ENCODE measurements around the gene OR8B4. TPM values are rescaled to one million over a fixed set of nuclear protein-coding genes. Genes with fewer than 3 reads are reported as not detected.

OR8B4 gene
- total RNA-seq, 4 donors from 2014 or later, result not detected

DNA sequence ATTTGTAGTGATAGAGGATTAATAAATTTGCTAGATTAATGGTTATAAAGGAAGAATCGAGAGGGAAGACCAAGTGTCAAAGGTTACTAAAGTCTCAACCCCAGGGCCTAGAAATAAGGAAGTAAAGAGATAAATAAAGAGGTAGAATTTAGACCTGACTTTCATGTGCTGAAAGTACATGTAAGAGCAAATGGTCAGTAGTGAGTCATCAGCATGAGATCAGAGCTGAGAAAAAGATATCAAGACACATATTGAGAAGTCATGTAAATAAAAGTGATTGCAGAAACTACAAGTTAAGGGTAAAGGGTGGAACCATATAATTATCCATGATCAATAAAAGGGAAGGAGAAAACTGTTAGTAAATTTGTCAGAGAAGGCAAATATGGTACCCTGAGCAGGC lies 22.2 kb upstream of the OR8B4 start:
- no peak for DNase-seq
- Histone ChIP-seq H3K4me3 (replicated peaks in 1 of 3) (no peak overlapping the region), H3K27ac (no peak overlapping the region), H3K9me3 (no peaks in the 10 kb centered on the region), H3K27me3 (no peaks in the 10 kb centered on the region), H3K36me3 (no peaks in the 10 kb centered on the region), H3K4me1 (no peaks in the 10 kb centered on the region)
- WGBS, 2 donors, result 88 to 89% methylated on average over 1 of the region's 1 CpG
- TF ChIP-seq, protein P1, sequence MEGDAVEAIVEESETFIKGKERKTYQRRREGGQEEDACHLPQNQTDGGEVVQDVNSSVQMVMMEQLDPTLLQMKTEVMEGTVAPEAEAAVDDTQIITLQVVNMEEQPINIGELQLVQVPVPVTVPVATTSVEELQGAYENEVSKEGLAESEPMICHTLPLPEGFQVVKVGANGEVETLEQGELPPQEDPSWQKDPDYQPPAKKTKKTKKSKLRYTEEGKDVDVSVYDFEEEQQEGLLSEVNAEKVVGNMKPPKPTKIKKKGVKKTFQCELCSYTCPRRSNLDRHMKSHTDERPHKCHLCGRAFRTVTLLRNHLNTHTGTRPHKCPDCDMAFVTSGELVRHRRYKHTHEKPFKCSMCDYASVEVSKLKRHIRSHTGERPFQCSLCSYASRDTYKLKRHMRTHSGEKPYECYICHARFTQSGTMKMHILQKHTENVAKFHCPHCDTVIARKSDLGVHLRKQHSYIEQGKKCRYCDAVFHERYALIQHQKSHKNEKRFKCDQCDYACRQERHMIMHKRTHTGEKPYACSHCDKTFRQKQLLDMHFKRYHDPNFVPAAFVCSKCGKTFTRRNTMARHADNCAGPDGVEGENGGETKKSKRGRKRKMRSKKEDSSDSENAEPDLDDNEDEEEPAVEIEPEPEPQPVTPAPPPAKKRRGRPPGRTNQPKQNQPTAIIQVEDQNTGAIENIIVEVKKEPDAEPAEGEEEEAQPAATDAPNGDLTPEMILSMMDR (IDR thresholded peaks at IDR 0.05), result no peak
- TF ChIP-seq POLR2A (IDR thresholded peaks at IDR 0.05), result no peak
- intact Hi-C loops (cut with DNase I), result no loop called here

DNA sequence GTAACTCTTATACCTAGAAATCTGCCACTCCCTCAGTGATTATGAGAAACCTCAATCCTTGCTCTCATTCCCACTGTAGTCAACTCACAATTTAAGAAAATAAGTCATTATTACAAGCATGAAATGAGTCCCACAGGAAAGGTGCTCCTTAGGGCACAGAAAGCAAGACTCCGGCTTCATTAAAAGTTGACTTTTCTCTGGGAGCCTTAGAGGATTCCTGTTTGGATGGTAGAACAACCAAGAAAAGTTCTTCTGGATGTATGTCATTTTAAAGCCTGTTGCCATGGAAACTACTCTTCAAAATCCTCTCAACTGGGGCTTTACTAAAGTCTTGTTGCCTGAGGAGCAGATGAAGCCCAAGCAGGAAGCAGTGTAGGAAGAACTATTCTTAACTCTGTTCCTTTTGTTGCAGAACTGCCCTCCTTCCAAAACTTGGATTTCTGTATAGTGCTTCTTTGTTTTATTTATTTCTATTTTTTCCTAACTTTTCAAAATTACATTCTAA lies 21.0 kb upstream of the OR8B4 start, which contains the start of gene OR8B8:
Gene OR8B8 (minus strand): TSS at position 51 of the 505 bp plus-strand sequence. CDS start 4,611 bp downstream, outside the sequence.
- TF ChIP-seq, protein P1 (IDR thresholded peaks at IDR 0.05), result no peak
- TF ChIP-seq POLR2A (IDR thresholded peaks at IDR 0.05), result no peak
- no peak within 1 kb of the TSS for H3K4me3 ChIP-seq (replicated peaks in 1 of 3)
- no peaks in the 10 kb centered on the region for H3K4me1 ChIP-seq
- no peaks in the 10 kb centered on the region for H3K27me3 ChIP-seq
- no peaks in the 10 kb centered on the region for H3K36me3 ChIP-seq
- H3K27ac ChIP-seq, result no peak within 1 kb of the TSS
- H3K9me3 ChIP-seq, result no peaks in the 10 kb centered on the region
- intact Hi-C loops (cut with DNase I), result no loop called here
- 52 to 53% methylated on average over 1 of the region's 1 CpG for WGBS, 2 donors
- DNase-seq, result no peak

DNA sequence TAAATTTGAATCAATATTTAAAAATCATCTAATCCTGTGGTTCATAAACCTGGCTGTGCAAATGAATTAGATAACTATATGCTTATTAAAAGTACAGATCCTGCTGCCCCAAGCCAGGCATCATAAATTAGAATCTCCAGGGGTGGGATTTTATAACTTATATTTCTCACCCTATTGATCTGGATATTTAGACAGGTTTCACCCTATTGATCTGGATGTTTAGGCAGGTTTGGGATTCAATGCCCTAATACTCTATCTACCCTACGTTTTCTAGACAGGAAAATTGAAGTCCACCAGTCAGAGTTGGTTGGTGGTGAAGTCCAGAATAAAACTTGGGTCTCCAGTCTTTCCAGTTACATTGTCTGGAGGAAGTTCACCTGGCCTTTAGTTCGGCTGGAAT lies 18.2 kb upstream of the OR8B4 start:
- 82 to 83% methylated on average over 2 of the region's 2 CpGs for WGBS, 2 donors
- Histone ChIP-seq H3K9me3 (no peaks in the 10 kb centered on the region), H3K36me3 (no peaks in the 10 kb centered on the region), H3K4me3 (replicated peaks in 1 of 3) (no peak overlapping the region), H3K4me1 (no peaks in the 10 kb centered on the region), H3K27ac (no peak overlapping the region), H3K27me3 (no peaks in the 10 kb centered on the region)
- TF ChIP-seq, protein P1 (IDR thresholded peaks at IDR 0.05), result no peak
- TF ChIP-seq POLR2A (IDR thresholded peaks at IDR 0.05), result no peak
- no peak for DNase-seq
- intact Hi-C loops (cut with DNase I), result no loop called here

DNA sequence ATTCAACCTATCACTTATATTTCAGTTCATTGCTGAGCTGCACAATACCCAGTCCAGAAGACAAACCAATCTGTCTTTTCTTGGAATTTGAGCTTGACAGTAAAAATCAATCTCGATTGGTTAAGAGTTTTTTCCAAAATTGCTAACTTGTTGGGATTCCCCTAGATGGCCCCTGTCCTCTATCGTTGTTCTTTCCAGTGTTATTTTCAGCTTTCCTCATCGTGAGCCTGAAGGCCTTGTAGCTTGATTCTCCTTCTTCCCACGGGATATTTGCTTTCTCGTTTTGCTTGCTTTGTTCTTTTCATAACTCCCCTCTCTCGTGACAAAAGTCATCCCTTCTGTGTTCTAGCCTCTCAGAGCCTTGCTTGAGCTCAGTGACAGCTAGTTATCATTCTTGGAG lies 17.8 kb upstream of the OR8B4 start:
- no peak for DNase-seq
- WGBS, 2 donors, result 49 to 58% methylated on average over 6 of the region's 6 CpGs
- H3K4me3 ChIP-seq (replicated peaks in 1 of 3), result no peak overlapping the region
- H3K27me3 ChIP-seq, result no peaks in the 10 kb centered on the region
- intact Hi-C loops (cut with DNase I), result no loop called here
- no peaks in the 10 kb centered on the region for H3K4me1 ChIP-seq
- H3K36me3 ChIP-seq, result no peaks in the 10 kb centered on the region
- TF ChIP-seq, protein P1 (IDR thresholded peaks at IDR 0.05), result no peak
- TF ChIP-seq POLR2A (IDR thresholded peaks at IDR 0.05), result no peak
- no peak overlapping the region for H3K27ac ChIP-seq
- no peaks in the 10 kb centered on the region for H3K9me3 ChIP-seq

DNA sequence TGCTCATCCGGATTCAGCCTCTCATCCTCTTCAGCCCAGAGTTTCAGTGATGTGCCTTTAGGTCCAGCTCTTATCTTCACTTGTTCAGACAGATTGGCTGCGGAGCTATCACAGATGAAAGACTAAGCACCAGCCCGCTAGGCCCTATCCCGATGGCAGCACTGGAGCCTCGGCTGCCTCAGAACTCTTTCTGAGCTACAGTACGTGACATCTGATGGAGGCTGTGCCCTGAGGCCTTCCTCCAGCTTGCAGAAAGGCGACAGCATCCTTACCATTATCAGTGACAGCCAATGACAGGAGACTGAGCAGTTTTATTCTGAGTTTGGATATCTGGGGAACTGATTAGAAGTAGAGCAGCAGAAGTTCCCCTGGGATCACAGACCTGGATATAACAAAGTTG lies 16.8 kb upstream of the OR8B4 start:
- intact Hi-C loops (cut with DNase I), result no loop called here
- WGBS, 2 donors, result 86 to 94% methylated on average over 7 of the region's 7 CpGs

More for the DNA sequence above, 16.8 kb upstream of the OR8B4 start:
- no peaks in the 10 kb centered on the region for H3K4me1 ChIP-seq
- no peaks in the 10 kb centered on the region for H3K36me3 ChIP-seq
- H3K27ac ChIP-seq, result no peak overlapping the region
- no peak overlapping the region for H3K4me3 ChIP-seq (replicated peaks in 1 of 3)
- no peaks in the 10 kb centered on the region for H3K9me3 ChIP-seq
- H3K27me3 ChIP-seq, result no peaks in the 10 kb centered on the region
- DNase-seq, result no peak
- TF ChIP-seq POLR2A (IDR thresholded peaks at IDR 0.05), result no peak
- TF ChIP-seq, protein P1 (IDR thresholded peaks at IDR 0.05), result no peak

Data from thyroid gland (tissue), 4 donors.